ENCODE results near the gene CEP131.

The CEP131 gene

DNA sequence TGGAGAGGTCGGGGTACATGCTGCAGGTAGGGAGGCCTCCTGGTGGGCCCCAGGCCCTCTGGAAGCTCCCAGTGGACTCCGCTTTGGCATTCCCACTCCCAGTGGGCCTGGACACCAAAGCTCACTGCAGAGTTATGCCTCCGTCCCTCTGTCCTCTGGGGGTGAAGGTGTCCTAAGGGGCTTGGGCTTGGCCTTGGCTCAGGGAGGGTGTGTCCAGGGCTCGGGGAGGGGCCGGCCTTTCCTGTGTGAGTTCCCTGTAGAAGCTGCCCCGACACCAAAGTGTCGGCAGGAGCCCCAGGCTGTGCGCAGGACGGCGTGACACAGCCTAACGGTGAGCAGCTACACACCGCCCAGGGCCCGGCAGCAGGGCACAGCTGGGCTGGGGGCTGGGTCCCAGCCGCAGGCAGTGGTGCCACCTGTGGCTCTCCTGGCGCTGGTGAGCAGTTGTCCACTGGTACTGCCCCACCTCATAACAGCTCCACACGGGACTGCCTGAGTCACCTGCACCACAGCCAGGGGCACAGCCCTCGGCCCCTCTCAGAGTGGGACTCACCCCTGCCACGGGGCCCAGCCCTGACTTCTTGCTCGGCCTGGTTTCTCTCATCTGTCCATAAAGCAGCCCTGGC, 10.0 kb upstream of the CEP131 start:
- Histone ChIP-seq H3K36me3 (replicated peaks; ENCODE audit: insufficient read depth, low read length) (no peaks in the 10 kb centered on the region), H3K4me2 (ENCODE audit: low read depth, low read length) (no peak overlapping the region), H3K9ac (ENCODE audit: low read length) (no peak overlapping the region), H3K79me2 (ENCODE audit: low read length) (peaks cover 26% of the 10 kb centered on the region), H2AFZ (ENCODE audit: low read length) (no peak overlapping the region), H4K20me1 (ENCODE audit: insufficient read depth, low read length) (no peaks in the 10 kb centered on the region), H3K4me1 (ENCODE audit: low read length) (peaks cover 1% of the 10 kb centered on the region), H3K27ac (ENCODE audit: low read length) (no peak overlapping the region), H3F3A (ENCODE audit: insufficient read depth, low read length) (no peaks in the 10 kb centered on the region), H3K27me3 (replicated peaks; ENCODE audit: insufficient read depth, low read length) (no peaks in the 10 kb centered on the region), H3K9me2 (replicated peaks; ENCODE audit: insufficient read depth, low read length) (no peaks in the 10 kb centered on the region), H3K4me3 (ENCODE audit: low read length) (no peak overlapping the region), H3K9me3 (replicated peaks; ENCODE audit: insufficient read depth, low read length) (no peaks in the 10 kb centered on the region)
- DNase-seq = no peak
- TF ChIP-seq EZH2phosphoT487 (IDR thresholded peaks at IDR 0.05; ENCODE audit: low read length) (no peak), EZH2 (optimal IDR thresholded peaks at IDR 0.05; ENCODE audit: low read depth, low read length) (no peak)
- TF ChIP-seq, protein P1, sequence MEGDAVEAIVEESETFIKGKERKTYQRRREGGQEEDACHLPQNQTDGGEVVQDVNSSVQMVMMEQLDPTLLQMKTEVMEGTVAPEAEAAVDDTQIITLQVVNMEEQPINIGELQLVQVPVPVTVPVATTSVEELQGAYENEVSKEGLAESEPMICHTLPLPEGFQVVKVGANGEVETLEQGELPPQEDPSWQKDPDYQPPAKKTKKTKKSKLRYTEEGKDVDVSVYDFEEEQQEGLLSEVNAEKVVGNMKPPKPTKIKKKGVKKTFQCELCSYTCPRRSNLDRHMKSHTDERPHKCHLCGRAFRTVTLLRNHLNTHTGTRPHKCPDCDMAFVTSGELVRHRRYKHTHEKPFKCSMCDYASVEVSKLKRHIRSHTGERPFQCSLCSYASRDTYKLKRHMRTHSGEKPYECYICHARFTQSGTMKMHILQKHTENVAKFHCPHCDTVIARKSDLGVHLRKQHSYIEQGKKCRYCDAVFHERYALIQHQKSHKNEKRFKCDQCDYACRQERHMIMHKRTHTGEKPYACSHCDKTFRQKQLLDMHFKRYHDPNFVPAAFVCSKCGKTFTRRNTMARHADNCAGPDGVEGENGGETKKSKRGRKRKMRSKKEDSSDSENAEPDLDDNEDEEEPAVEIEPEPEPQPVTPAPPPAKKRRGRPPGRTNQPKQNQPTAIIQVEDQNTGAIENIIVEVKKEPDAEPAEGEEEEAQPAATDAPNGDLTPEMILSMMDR (IDR thresholded peaks at IDR 0.05; ENCODE audit: low read length) = no peak

DNA sequence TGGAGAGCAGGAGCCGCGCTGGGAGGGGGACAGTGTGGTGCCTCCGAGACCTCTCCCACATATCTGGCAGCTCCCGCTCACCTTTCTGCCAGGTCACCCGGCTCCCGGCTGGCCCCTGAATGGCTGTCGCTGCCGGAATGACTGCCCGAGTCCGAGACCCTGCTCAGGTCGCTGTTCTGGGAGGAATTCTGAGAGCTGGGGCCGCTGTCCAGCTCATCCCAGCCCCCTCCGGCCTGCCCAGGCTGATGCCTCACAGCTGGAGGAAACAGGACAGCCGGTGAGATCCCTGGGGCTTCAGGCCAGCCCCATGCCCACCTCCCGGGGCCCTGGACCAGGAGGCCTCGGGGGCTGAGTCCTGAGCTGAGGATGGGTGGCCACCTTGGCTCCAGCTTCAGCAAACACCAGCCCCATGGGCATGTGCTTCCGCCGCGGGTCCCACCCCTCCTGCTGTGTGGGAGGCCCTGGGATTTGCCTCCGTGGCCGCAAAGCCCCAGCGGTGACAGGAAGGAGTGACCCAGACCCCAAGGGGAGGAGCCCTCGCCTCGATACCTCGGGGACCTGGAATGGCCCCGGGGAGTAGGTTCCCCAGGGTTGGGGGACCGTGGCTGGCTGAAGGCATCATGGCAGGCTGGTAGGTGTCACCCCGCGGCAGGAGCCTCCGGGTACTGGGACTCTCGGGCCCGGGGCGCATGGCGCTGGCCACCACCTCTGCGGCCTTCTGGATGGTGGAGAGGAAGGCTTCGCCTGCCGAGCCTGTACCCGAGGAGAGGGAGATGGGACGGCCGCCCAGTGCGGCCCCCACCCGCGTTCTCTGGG, 9.2 kb upstream of the CEP131 start:
- Histone ChIP-seq H3K4me2 (ENCODE audit: low read depth, low read length) (no peak overlapping the region), H3F3A (ENCODE audit: insufficient read depth, low read length) (no peaks in the 10 kb centered on the region), H3K4me3 (ENCODE audit: low read length) (no peak overlapping the region), H4K20me1 (ENCODE audit: insufficient read depth, low read length) (no peaks in the 10 kb centered on the region), H3K27ac (ENCODE audit: low read length) (no peak overlapping the region), H2AFZ (ENCODE audit: low read length) (no peak overlapping the region), H3K9me2 (replicated peaks; ENCODE audit: insufficient read depth, low read length) (no peaks in the 10 kb centered on the region), H3K4me1 (ENCODE audit: low read length) (no peaks in the 10 kb centered on the region), H3K27me3 (replicated peaks; ENCODE audit: insufficient read depth, low read length) (no peaks in the 10 kb centered on the region), H3K79me2 (ENCODE audit: low read length) (peaks cover 19% of the 10 kb centered on the region), H3K9ac (ENCODE audit: low read length) (no peak overlapping the region), H3K9me3 (replicated peaks; ENCODE audit: insufficient read depth, low read length) (no peaks in the 10 kb centered on the region), H3K36me3 (replicated peaks; ENCODE audit: insufficient read depth, low read length) (no peaks in the 10 kb centered on the region)
- no peak for DNase-seq
- no peak for TF ChIP-seq EZH2phosphoT487 (IDR thresholded peaks at IDR 0.05; ENCODE audit: low read length)
- TF ChIP-seq EZH2 (optimal IDR thresholded peaks at IDR 0.05; ENCODE audit: low read depth, low read length) = no peak
- TF ChIP-seq, protein P1 (IDR thresholded peaks at IDR 0.05; ENCODE audit: low read length) = no peak

DNA sequence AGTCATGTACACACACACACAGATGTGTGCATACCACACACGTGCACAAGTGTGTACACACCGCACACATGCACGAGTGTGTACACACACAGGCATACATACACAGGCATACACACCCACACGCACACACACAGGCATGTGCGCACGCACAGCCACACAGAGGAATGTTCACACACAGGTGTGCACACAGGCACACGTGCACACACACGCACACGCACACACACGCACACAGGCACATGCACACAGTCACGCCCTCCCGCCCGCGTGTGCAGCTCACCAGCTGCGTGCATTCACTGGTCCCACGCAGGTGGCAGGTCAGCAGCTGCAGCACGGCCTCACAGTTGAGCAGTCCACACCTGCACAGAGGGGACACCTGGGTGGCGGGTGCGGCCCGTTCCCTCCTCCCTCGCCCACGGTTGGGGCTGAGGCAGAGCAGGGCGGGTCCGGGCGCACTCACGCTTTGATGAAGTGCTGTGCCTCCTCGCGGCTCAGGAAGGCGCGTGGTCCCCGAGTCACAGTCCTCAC, 8.4 kb upstream of the CEP131 start:
- no peak overlapping the region for H3K9ac ChIP-seq (ENCODE audit: low read length)
- no peak overlapping the region for H3K4me3 ChIP-seq (ENCODE audit: low read length)
- H3K27ac ChIP-seq (ENCODE audit: low read length) = no peak overlapping the region
- H3F3A ChIP-seq (ENCODE audit: insufficient read depth, low read length) = no peaks in the 10 kb centered on the region
- H3K9me2 ChIP-seq (replicated peaks; ENCODE audit: insufficient read depth, low read length) = no peaks in the 10 kb centered on the region
- H3K4me2 ChIP-seq (ENCODE audit: low read depth, low read length) = no peak overlapping the region
- H3K27me3 ChIP-seq (replicated peaks; ENCODE audit: insufficient read depth, low read length) = 0 out of 2 replicates have a peak, but pooled peaks cover 5% of the 10 kb centered on the region
- no peak for TF ChIP-seq EZH2 (optimal IDR thresholded peaks at IDR 0.05; ENCODE audit: low read depth, low read length)
- TF ChIP-seq, protein P1 (IDR thresholded peaks at IDR 0.05; ENCODE audit: low read length) = no peak
- TF ChIP-seq EZH2phosphoT487 (IDR thresholded peaks at IDR 0.05; ENCODE audit: low read length) = no peak
- H4K20me1 ChIP-seq (ENCODE audit: insufficient read depth, low read length) = no peaks in the 10 kb centered on the region
- no peak for DNase-seq
- H2AFZ ChIP-seq (ENCODE audit: low read length) = no peak overlapping the region
- no peaks in the 10 kb centered on the region for H3K4me1 ChIP-seq (ENCODE audit: low read length)
- no peaks in the 10 kb centered on the region for H3K36me3 ChIP-seq (replicated peaks; ENCODE audit: insufficient read depth, low read length)
- no peaks in the 10 kb centered on the region for H3K9me3 ChIP-seq (replicated peaks; ENCODE audit: insufficient read depth, low read length)
- H3K79me2 ChIP-seq (ENCODE audit: low read length) = peaks cover 11% of the 10 kb centered on the region; the same call in 1 of the 2 replicates
